ENCODE data around the gene NRROS. TPM values are rescaled to one million over a fixed set of nuclear protein-coding genes. Genes with fewer than 3 reads are reported as not detected.

NRROS gene
- total and polyA plus RNA-seq, 7 donors, result 0.83 to 3.0 (median 1.9) TPM

DNA sequence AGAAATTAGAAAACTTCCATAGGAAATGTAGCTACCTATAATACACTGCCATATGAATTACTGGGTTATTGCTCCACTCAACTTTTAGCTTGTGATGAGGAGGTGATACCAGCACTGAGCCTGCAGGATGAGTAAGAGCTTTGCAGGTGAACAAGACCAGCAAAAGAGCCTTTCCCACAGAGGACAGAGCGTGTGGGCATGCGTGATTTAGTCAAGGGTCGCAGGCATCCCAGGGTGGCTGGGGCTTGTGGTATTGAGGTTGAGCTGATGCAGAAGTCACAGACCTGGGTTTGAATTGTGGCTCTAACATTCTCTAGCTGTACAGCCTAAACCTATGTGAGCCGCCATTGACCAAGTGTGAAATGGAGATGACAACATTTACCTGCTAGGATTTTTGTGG, 5.6 kb downstream of the NRROS start:
- no peak for ATAC-seq
- no peaks in the 10 kb centered on the region for H3K4me1 ChIP-seq
- H3K36me3 ChIP-seq (ENCODE audit: insufficient read depth in 1 of 2, low read depth in 1 of 2), result no peaks in the 10 kb centered on the region
- WGBS, 3 donors, result 91 to 95% (median 94%) methylated on average over 4 of the region's 4 CpGs
- H3K9me3 ChIP-seq, result no peaks in the 10 kb centered on the region
- DNase-seq, result no peak
- H3K27ac ChIP-seq, result no peak overlapping the region
- H3K4me3 ChIP-seq, result no peak overlapping the region
- intact Hi-C loops (cut with DNase I), result no loop called here
- TF ChIP-seq, protein P1, sequence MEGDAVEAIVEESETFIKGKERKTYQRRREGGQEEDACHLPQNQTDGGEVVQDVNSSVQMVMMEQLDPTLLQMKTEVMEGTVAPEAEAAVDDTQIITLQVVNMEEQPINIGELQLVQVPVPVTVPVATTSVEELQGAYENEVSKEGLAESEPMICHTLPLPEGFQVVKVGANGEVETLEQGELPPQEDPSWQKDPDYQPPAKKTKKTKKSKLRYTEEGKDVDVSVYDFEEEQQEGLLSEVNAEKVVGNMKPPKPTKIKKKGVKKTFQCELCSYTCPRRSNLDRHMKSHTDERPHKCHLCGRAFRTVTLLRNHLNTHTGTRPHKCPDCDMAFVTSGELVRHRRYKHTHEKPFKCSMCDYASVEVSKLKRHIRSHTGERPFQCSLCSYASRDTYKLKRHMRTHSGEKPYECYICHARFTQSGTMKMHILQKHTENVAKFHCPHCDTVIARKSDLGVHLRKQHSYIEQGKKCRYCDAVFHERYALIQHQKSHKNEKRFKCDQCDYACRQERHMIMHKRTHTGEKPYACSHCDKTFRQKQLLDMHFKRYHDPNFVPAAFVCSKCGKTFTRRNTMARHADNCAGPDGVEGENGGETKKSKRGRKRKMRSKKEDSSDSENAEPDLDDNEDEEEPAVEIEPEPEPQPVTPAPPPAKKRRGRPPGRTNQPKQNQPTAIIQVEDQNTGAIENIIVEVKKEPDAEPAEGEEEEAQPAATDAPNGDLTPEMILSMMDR (IDR thresholded peaks at IDR 0.05), result no peak
- peaks cover 0 to 14% (median 0%) of the 10 kb centered on the region in 3 donors for H3K27me3 ChIP-seq (ENCODE audit: insufficient read depth in 3 of 3, low read length in 2 of 3)

- TF ChIP-seq, protein P1 (IDR thresholded peaks at IDR 0.05), result no peak
- 83 to 86% (median 84%) methylated on average over 21 of the region's 21 CpGs for WGBS, 3 donors
- DNase-seq (no peak), ATAC-seq (no peak)
- Histone ChIP-seq H3K4me1 (no peaks in the 10 kb centered on the region), H3K27me3 (ENCODE audit: insufficient read depth in 3 of 3, low read length in 2 of 3) (peaks cover 0 to 5% (median 0%) of the 10 kb centered on the region in 3 donors), H3K36me3 (ENCODE audit: insufficient read depth in 1 of 2, low read depth in 1 of 2) (no peaks in the 10 kb centered on the region), H3K9me3 (no peaks in the 10 kb centered on the region), H3K4me3 (no peak overlapping the region), H3K27ac (no peak overlapping the region)
- intact Hi-C loops (cut with DNase I), result no loop called here
These were observed 6.6 kb downstream of the NRROS start for GRCh38 chr3:196645897-196646665.

DNA sequence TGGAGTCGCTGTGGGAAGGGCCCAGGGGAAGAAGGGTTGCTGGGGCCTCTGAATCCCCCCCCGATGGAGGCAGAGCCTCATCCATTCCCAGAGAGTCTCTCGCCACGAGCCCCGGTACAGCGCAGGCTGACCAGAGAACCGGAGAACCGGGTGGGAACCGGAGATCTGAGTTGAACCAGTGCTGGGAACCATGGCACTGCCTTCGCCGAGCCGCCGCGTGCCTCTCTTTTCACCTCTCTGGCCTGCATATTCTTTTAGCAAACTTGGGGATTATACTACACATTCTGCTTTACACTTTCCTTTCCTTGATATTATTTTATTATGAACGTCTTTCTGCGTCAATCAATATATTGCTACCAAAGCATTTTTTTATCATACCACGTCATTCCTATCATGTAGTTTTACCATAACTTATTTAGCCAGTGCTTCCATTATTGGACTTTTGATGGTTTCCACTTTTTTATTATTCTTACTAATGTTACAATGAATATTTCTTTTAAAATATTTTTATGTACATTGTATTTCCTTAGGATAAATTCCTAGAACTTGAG, 7.2 kb downstream of the NRROS start:
- TF ChIP-seq, protein P1 (IDR thresholded peaks at IDR 0.05), result no peak
- H3K4me1 ChIP-seq, result no peaks in the 10 kb centered on the region
- ATAC-seq (no peak), DNase-seq (no peak)
- 82 to 91% (median 89%) methylated on average over 17 of the region's 17 CpGs for WGBS, 3 donors
- no peak overlapping the region for H3K27ac ChIP-seq
- intact Hi-C loops (cut with DNase I), result no loop called here
- H3K4me3 ChIP-seq, result no peak overlapping the region
- no peaks in the 10 kb centered on the region for H3K9me3 ChIP-seq
- H3K36me3 ChIP-seq (ENCODE audit: insufficient read depth in 1 of 2, low read depth in 1 of 2), result no peaks in the 10 kb centered on the region
- no peaks in the 10 kb centered on the region for H3K27me3 ChIP-seq (ENCODE audit: insufficient read depth in 3 of 3, low read length in 2 of 3)

GRCh38 chr3:196650740-196651311, 11.3 kb downstream of the NRROS start:
- TF ChIP-seq, protein P1 (IDR thresholded peaks at IDR 0.05), result no peak
- Histone ChIP-seq H3K9me3 (no peaks in the 10 kb centered on the region), H3K36me3 (ENCODE audit: insufficient read depth in 1 of 2, low read depth in 1 of 2) (peaks cover 0 to 12% of the 10 kb centered on the region in 2 donors), H3K27me3 (ENCODE audit: insufficient read depth in 3 of 3, low read length in 2 of 3) (no peaks in the 10 kb centered on the region), H3K27ac (no peak overlapping the region), H3K4me3 (no peak overlapping the region), H3K4me1 (no peaks in the 10 kb centered on the region)
- DNase-seq (no peak), ATAC-seq (peak in 3 of 4 donors; percentile 65 to 83 (median 72))
- 16 to 22% (median 18%) methylated on average over 6 of the region's 6 CpGs for WGBS, 3 donors
- intact Hi-C loops (cut with DNase I), result no loop called here
